NCI-H446 treated with DMSO at 0.1 percent for 48 hours (cell line): ENCODE measurements around the gene PPP1R3A.
"Not testable (repeated sequence)": the region's sequence is repeated elsewhere in the genome, so short reads cannot be mapped to it uniquely, and the experiment has no call there.

ENCODE experiments used
- DNase-seq: peaks from one replicate; lab custom pipeline; 2025; lab: John Stamatoyannopoulos, UW

The PPP1R3A gene, protein sequence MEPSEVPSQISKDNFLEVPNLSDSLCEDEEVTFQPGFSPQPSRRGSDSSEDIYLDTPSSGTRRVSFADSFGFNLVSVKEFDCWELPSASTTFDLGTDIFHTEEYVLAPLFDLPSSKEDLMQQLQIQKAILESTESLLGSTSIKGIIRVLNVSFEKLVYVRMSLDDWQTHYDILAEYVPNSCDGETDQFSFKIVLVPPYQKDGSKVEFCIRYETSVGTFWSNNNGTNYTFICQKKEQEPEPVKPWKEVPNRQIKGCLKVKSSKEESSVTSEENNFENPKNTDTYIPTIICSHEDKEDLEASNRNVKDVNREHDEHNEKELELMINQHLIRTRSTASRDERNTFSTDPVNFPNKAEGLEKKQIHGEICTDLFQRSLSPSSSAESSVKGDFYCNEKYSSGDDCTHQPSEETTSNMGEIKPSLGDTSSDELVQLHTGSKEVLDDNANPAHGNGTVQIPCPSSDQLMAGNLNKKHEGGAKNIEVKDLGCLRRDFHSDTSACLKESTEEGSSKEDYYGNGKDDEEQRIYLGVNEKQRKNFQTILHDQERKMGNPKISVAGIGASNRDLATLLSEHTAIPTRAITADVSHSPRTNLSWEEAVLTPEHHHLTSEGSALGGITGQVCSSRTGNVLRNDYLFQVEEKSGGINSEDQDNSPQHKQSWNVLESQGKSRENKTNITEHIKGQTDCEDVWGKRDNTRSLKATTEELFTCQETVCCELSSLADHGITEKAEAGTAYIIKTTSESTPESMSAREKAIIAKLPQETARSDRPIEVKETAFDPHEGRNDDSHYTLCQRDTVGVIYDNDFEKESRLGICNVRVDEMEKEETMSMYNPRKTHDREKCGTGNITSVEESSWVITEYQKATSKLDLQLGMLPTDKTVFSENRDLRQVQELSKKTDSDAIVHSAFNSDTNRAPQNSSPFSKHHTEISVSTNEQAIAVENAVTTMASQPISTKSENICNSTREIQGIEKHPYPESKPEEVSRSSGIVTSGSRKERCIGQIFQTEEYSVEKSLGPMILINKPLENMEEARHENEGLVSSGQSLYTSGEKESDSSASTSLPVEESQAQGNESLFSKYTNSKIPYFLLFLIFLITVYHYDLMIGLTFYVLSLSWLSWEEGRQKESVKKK

DNA sequence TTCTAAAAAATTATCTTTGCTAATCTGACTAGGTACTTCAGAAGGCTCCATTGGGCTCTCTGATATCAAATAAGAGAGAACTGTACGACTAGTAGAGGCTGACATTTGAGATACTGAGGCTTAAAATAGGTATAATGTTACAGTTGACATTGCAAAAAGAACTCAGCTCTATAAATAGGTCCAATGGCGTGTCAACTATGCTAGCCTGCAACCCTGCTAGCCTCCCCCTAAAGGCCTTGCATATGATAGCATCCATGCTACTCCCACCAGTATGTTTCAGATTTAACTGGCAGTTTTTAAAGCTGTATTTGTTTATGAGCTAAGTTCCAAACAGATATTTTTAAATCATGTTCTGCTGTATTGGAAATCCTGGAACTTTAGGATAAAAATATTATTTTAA, at the start of gene PPP1R3A:
PPP1R3A (minus strand) TSS at position 64 of the 400 bp plus-strand sequence; CDS start at position 51, 13 bp downstream.
- DNase-seq: no peak

- no peak for DNase-seq
These were observed 44.5 kb upstream of the PPP1R3A start for GRCh38 chr7:113963356-113963755.

DNA sequence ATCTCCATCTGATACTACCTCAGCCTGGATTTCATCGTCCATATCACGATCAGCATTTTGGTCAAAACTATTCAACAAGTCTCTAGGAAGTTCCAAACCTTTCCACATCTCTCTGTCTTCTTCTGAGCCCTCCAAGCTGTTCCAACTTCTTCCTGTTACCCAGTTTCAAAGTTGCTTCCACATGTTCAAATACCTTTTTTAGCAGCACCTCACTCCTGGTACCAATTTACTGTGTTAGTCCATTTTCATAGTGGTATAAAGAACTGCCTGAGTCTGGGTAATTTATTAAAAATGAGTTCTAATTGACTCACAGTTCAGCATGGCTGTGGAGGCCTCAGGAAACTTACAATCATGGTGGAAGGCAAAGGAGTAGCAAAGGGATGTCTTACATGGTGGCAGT, 41.1 kb upstream of the PPP1R3A start:
- no peak for DNase-seq

- no peak for DNase-seq
These were observed 36.3 kb upstream of the PPP1R3A start for GRCh38 chr7:113955157-113955556.

- no peak for DNase-seq
These were observed 34.7 kb upstream of the PPP1R3A start for GRCh38 chr7:113953553-113953952.

GRCh38 chr7:113945018-113945938, 26.5 kb upstream of the PPP1R3A start:
- DNase-seq: peak; percentile 5

DNA sequence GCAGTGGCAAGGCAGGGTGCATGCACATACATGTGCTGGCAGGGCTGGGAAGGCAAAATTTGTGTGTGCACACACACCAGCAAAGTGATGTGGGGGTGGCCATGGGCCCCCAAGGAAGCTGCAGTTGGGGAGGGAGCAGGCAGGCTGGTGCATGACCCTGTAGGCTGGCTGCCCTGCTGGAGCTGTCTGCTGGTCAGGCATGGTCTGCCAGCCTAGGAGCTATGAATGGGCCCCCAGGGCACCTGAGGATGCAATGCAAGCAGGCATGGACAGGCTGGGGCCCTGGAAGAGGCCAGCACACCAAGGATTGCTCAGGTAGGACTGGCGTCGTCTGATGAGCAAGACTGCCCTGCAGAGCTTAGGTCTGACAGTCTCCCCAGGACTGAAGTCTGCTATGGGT, 18.2 kb upstream of the PPP1R3A start:
- DNase-seq: no peak

- DNase-seq: no peak
These were observed 17.7 kb upstream of the PPP1R3A start for GRCh38 chr7:113936535-113936934.

DNA sequence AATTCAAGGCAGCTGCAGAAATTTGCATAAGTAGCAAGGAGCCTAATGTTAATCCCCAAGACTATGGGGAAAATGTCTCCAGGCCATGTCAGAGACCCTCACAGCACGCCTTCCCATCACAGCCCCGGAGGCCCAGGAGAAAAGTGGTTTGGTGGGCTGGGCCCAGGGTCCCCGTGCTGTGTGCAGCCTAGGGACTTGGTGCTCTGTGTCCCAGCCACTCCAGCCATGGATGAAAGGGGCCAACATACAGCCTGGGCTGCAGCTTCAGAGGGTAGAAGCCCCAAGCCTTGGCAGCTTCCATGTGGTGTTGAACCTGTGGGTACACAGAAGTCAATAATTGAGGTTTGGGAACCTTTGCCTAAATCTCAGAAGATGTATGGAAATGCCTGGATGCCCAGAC, 10.6 kb upstream of the PPP1R3A start:
- not testable (repeated sequence) for DNase-seq

- DNase-seq: no peak
These were observed 9.3 kb upstream of the PPP1R3A start for GRCh38 chr7:113928112-113928511.

DNA sequence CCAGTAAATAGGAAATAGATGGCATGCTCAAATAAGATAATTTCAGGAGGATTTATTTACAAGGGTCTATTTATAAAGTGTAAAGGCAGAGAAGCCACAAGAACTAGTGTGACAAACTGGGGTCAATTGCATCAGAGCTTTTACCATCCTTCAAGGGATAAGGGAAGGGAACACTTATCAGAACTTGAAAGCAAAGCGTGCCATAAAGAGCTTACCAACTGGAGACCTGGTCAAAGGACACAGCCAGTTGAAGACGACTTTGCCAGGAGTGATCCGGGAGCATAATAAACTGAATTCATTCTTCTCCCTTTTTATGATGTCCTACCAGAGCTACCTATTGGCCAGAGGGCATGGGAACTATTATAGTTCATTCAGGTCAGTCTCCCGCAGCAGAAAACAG, 3.2 kb upstream of the PPP1R3A start:
- no peak for DNase-seq

GRCh38 chr7:113921363-113921762, 2.6 kb upstream of the PPP1R3A start:
- no peak for DNase-seq

GRCh38 chr7:113917840-113918239, 969 bp downstream of the PPP1R3A start:
- no peak for DNase-seq

GRCh38 chr7:113915956-113916355, 2.9 kb downstream of the PPP1R3A start:
- DNase-seq: no peak

GRCh38 chr7:113912876-113913275, 5.9 kb downstream of the PPP1R3A start:
- DNase-seq: peak; percentile 22

- DNase-seq: no peak
These were observed 11.2 kb downstream of the PPP1R3A start for GRCh38 chr7:113907617-113908016.

GRCh38 chr7:113904521-113904920, 14.3 kb downstream of the PPP1R3A start:
- no peak for DNase-seq

DNA sequence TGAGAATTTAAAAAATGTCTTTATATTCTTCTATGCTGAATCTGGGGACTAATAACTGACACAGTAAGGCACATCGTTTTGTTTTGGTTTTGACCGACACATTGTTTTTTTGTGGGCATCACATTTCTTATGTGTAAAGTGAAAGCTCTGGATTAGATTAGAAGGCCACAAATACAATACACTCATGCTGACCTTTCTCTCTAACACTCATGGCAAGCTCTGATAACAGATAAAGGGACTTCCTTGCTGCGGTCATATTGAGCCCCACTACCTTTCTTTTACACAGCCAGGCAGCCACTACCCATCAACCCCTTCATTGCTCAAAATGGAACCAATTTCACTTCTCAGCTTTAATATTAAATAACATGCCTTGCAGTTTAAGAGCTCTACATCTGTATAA, 26.0 kb downstream of the PPP1R3A start:
- DNase-seq: no peak

- DNase-seq: no peak
These were observed 27.0 kb downstream of the PPP1R3A start for GRCh38 chr7:113891828-113892227.

GRCh38 chr7:113891031-113891350, 27.8 kb downstream of the PPP1R3A start:
- DNase-seq: no peak

GRCh38 chr7:113890331-113891030, 28.3 kb downstream of the PPP1R3A start:
- no peak for DNase-seq
